Neuronal stem cell (in vitro differentiated cells): ENCODE data around the gene PPP1R7.

Experiments used
- DNase-seq: peaks from one replicate; pipeline ENCODE4 v3.0.0-alpha.2; 2013; ENCODE audit warnings: low spot score
- H2AFZ ChIP-seq: one replicate; pipeline ENCODE4 v1.6.1; 2013; ENCODE audit warnings: mild to moderate bottlenecking, low read length, inconsistent platforms
- H2AK5ac ChIP-seq: 2 replicates; pipeline ENCODE4 v1.6.1; 2013; ENCODE audit warnings: low read depth, mild to moderate bottlenecking, inconsistent platforms, low read length, moderate library complexity, mixed read lengths
- H2BK120ac ChIP-seq: 2 replicates; pipeline ENCODE4 v1.6.1; 2013; ENCODE audit warnings: low read depth, mild to moderate bottlenecking, inconsistent platforms, low read length, moderate library complexity, mixed read lengths
- H2BK12ac ChIP-seq: one replicate; pipeline ENCODE4 v1.6.1; 2013; ENCODE audit warnings: low read length, inconsistent platforms
- H2BK15ac ChIP-seq: 2 replicates; pipeline ENCODE4 v1.6.1; 2013; ENCODE audit warnings: mild to moderate bottlenecking, low read length, inconsistent platforms, mixed read lengths
- H2BK5ac ChIP-seq: one replicate; pipeline ENCODE4 v1.6.1; 2013; ENCODE audit warnings: inconsistent platforms, mild to moderate bottlenecking, low read length, moderate library complexity
- H3K14ac ChIP-seq: one replicate; pipeline ENCODE4 v1.6.1; 2013; ENCODE audit warnings: low read length, inconsistent platforms
- H3K18ac ChIP-seq: 2 replicates; pipeline ENCODE4 v1.6.1; 2013; ENCODE audit warnings: low read length, inconsistent platforms
- H3K23ac ChIP-seq: 2 replicates; pipeline ENCODE4 v1.6.1; 2013; ENCODE audit warnings: low read depth, mild to moderate bottlenecking, mixed read lengths, low read length, inconsistent platforms; ENCODE audit not compliant: poor library complexity
- H3K27ac ChIP-seq: replicated peaks from 3 replicates; pipeline ENCODE4 v1.5.1; 2013; ENCODE audit warnings: low read length, inconsistent platforms
- H3K27me3 ChIP-seq, 3 experiments: 2 replicates each; pipeline ENCODE4 v1.6.1; 2013; ENCODE audit warnings: low read length in 3 of 3, mild to moderate bottlenecking in 2 of 3, inconsistent platforms in 1 of 3, low read depth in 1 of 3, mixed read lengths in 1 of 3, moderate library complexity in 1 of 3; ENCODE audit not compliant: control insufficient read depth in 3 of 3, insufficient read depth in 3 of 3
- H3K36me3 ChIP-seq, 2 donors: replicated peaks in 1 of 2; 2 replicates each; pipeline ENCODE4 v1.6.1; 2013; ENCODE audit warnings: low read length in 2 of 2; ENCODE audit not compliant: control insufficient read depth in 2 of 2, insufficient read depth in 2 of 2
- H3K4ac ChIP-seq: 2 replicates; pipeline ENCODE4 v1.6.1; 2013; ENCODE audit warnings: inconsistent platforms, mild to moderate bottlenecking, low read length, moderate library complexity
- H3K4me1 ChIP-seq, 2 donors: 1 replicate in 1 of 2; 2 replicates in 1 of 2; pipeline ENCODE4 v1.6.1; 2013; ENCODE audit warnings: low read length in 2 of 2, low read depth in 1 of 2; ENCODE audit not compliant: control insufficient read depth in 2 of 2, insufficient read depth in 1 of 2
- H3K4me2 ChIP-seq: one replicate; pipeline ENCODE4 v1.6.1; 2013; ENCODE audit warnings: mild to moderate bottlenecking, low read length, inconsistent platforms; ENCODE audit not compliant: insufficient read depth, poor library complexity, severe bottlenecking
- H3K4me3 ChIP-seq, 2 donors: 2 replicates each; pipeline ENCODE4 v1.5.1; 2013; ENCODE audit warnings: low read length in 2 of 2, mild to moderate bottlenecking in 2 of 2, inconsistent platforms in 1 of 2, moderate library complexity in 1 of 2
- H3K79me1 ChIP-seq: one replicate; pipeline ENCODE4 v1.6.1; 2013; ENCODE audit warnings: low read depth, mild to moderate bottlenecking, inconsistent platforms, low read length, moderate library complexity
- H3K9ac ChIP-seq: one replicate; pipeline ENCODE4 v1.6.1; 2013; ENCODE audit warnings: mild to moderate bottlenecking, low read depth, low read length, inconsistent platforms; ENCODE audit not compliant: poor library complexity
- H3K9me3 ChIP-seq, 2 donors: replicated peaks in 1 of 2; 2 replicates each; pipeline versions ENCODE3 to v1.6.1; 2013; ENCODE audit warnings: low read length in 2 of 2, mild to moderate bottlenecking in 2 of 2, inconsistent platforms in 1 of 2, low read depth in 1 of 2, mixed read lengths in 1 of 2, moderate library complexity in 1 of 2; ENCODE audit not compliant: control insufficient read depth in 2 of 2, insufficient read depth in 1 of 2
- H4K8ac ChIP-seq: one replicate; pipeline ENCODE4 v1.6.1; 2013; ENCODE audit warnings: low read depth, mild to moderate bottlenecking, inconsistent platforms, low read length, moderate library complexity
- H4K91ac ChIP-seq: one replicate; pipeline ENCODE4 v1.6.1; 2013; ENCODE audit warnings: low read length, low read depth, mild to moderate bottlenecking, inconsistent platforms; ENCODE audit not compliant: poor library complexity
- WGBS, 2 donors: extraction: QIAGEN DNeasy Blood & Tissue Kit; methylation state at CpG; one replicate each; pipeline ENCODE4 v1.1.7; 2013; ENCODE audit warnings: missing lambda C conversion rate in 2 of 2, mixed read lengths in 1 of 2; ENCODE audit not compliant: insufficient read length in 2 of 2, insufficient replicate concordance in 1 of 2; ENCODE audit errors: extremely low coverage in 2 of 2; 5-methylcytosine and 5-hydroxymethylcytosine counted together

The PPP1R7 gene

GRCh38 chr2:241109210-241110088 lies 40.8 kb upstream of the PPP1R7 start:
- H3K9ac ChIP-seq: no peak overlapping the region
- DNase-seq: no peak
- no peaks in the 10 kb centered on the region for H3K79me1 ChIP-seq
- no peak overlapping the region for H3K4ac ChIP-seq
- H3K18ac ChIP-seq: no peak overlapping the region
- no peak overlapping the region for H3K23ac ChIP-seq
- H4K91ac ChIP-seq: no peak overlapping the region
- H4K8ac ChIP-seq: no peak overlapping the region
- H2BK15ac ChIP-seq: no peak overlapping the region
- no peak overlapping the region for H3K4me2 ChIP-seq
- H3K9me3 ChIP-seq: peaks cover 0 to 2% of the 10 kb centered on the region in 2 donors
- no CpG with 5 or more reads among the region's 14 CpGs for WGBS, 2 donors
- no peak overlapping the region for H2BK12ac ChIP-seq
- H2BK120ac ChIP-seq: no peak overlapping the region
- H2BK5ac ChIP-seq: no peak overlapping the region
- no peak overlapping the region for H3K27ac ChIP-seq
- H3K36me3 ChIP-seq: peaks cover 15 to 79% of the 10 kb centered on the region in 2 donors
- H3K14ac ChIP-seq: no peak overlapping the region
- H2AFZ ChIP-seq: no peak overlapping the region
- H2AK5ac ChIP-seq: no peak overlapping the region
- H3K27me3 ChIP-seq: no peaks in the 10 kb centered on the region
- H3K4me1 ChIP-seq: no peaks in the 10 kb centered on the region
- H3K4me3 ChIP-seq: no peak overlapping the region

GRCh38 chr2:241110089-241110606 lies 40.1 kb upstream of the PPP1R7 start:
- no peak overlapping the region for H2BK120ac ChIP-seq
- no peak overlapping the region for H3K27ac ChIP-seq
- no peak overlapping the region for H2AFZ ChIP-seq
- no peak overlapping the region for H2BK15ac ChIP-seq
- peaks cover 0 to 2% of the 10 kb centered on the region in 2 donors for H3K9me3 ChIP-seq
- no peak overlapping the region for H2AK5ac ChIP-seq
- DNase-seq: no peak
- H3K14ac ChIP-seq: no peak overlapping the region
- no peak overlapping the region for H2BK5ac ChIP-seq
- H3K9ac ChIP-seq: no peak overlapping the region
- no peak overlapping the region for H3K23ac ChIP-seq
- no peaks in the 10 kb centered on the region for H3K4me1 ChIP-seq
- H3K4me3 ChIP-seq: no peak overlapping the region
- H3K36me3 ChIP-seq: peaks cover 16 to 86% of the 10 kb centered on the region in 2 donors
- no peak overlapping the region for H3K4ac ChIP-seq
- H3K27me3 ChIP-seq: no peaks in the 10 kb centered on the region
- no peak overlapping the region for H4K91ac ChIP-seq
- H3K18ac ChIP-seq: no peak overlapping the region
- no CpG with 5 or more reads among the region's 9 CpGs for WGBS, 2 donors
- H3K79me1 ChIP-seq: no peaks in the 10 kb centered on the region
- no peak overlapping the region for H2BK12ac ChIP-seq
- H3K4me2 ChIP-seq: no peak overlapping the region
- no peak overlapping the region for H4K8ac ChIP-seq

- Histone ChIP-seq H3K18ac (no peak overlapping the region), H3K79me1 (no peaks in the 10 kb centered on the region), H3K27me3 (no peaks in the 10 kb centered on the region), H3K23ac (no peak overlapping the region), H2AK5ac (no peak overlapping the region), H3K4me1 (no peaks in the 10 kb centered on the region), H2BK15ac (no peak overlapping the region), H4K8ac (no peak overlapping the region), H3K14ac (no peak overlapping the region), H3K27ac (no peak overlapping the region), H4K91ac (no peak overlapping the region), H2BK120ac (no peak overlapping the region), H2BK5ac (no peak overlapping the region), H2AFZ (no peak overlapping the region), H3K9ac (no peak overlapping the region), H3K9me3 (peaks cover 0 to 2% of the 10 kb centered on the region in 2 donors), H3K4ac (no peak overlapping the region), H3K4me3 (peak overlapping the region in 1 of 2 donors; percentile 28), H3K4me2 (no peak overlapping the region), H2BK12ac (no peak overlapping the region), H3K36me3 (peaks cover 18 to 91% of the 10 kb centered on the region in 2 donors)
- WGBS, 2 donors: no CpG with 5 or more reads among the region's 19 CpGs
- DNase-seq: no peak
Observed at GRCh38 chr2:241110607-241111439, 39.4 kb upstream of the PPP1R7 start.

GRCh38 chr2:241111440-241111805 lies 38.8 kb upstream of the PPP1R7 start:
- Histone ChIP-seq H3K4me1 (no peaks in the 10 kb centered on the region), H3K18ac (no peak overlapping the region), H3K4me2 (no peak overlapping the region), H2AFZ (no peak overlapping the region), H3K36me3 (peaks cover 23 to 91% of the 10 kb centered on the region in 2 donors), H2BK5ac (peak overlapping the region; percentile 82), H2BK15ac (no peak overlapping the region), H3K4ac (no peak overlapping the region), H3K9ac (no peak overlapping the region), H3K14ac (no peak overlapping the region), H2BK120ac (no peak overlapping the region), H3K4me3 (no peak overlapping the region), H3K79me1 (no peaks in the 10 kb centered on the region), H3K9me3 (peaks cover 0 to 2% of the 10 kb centered on the region in 2 donors), H3K27ac (no peak overlapping the region), H2BK12ac (no peak overlapping the region), H2AK5ac (no peak overlapping the region), H3K27me3 (no peaks in the 10 kb centered on the region), H4K91ac (no peak overlapping the region), H4K8ac (no peak overlapping the region), H3K23ac (no peak overlapping the region)
- DNase-seq: no peak
- WGBS, 2 donors: no CpG with 5 or more reads among the region's 9 CpGs
